ENCODE measurements around the gene CCDC110.

Gene CCDC110

DNA sequence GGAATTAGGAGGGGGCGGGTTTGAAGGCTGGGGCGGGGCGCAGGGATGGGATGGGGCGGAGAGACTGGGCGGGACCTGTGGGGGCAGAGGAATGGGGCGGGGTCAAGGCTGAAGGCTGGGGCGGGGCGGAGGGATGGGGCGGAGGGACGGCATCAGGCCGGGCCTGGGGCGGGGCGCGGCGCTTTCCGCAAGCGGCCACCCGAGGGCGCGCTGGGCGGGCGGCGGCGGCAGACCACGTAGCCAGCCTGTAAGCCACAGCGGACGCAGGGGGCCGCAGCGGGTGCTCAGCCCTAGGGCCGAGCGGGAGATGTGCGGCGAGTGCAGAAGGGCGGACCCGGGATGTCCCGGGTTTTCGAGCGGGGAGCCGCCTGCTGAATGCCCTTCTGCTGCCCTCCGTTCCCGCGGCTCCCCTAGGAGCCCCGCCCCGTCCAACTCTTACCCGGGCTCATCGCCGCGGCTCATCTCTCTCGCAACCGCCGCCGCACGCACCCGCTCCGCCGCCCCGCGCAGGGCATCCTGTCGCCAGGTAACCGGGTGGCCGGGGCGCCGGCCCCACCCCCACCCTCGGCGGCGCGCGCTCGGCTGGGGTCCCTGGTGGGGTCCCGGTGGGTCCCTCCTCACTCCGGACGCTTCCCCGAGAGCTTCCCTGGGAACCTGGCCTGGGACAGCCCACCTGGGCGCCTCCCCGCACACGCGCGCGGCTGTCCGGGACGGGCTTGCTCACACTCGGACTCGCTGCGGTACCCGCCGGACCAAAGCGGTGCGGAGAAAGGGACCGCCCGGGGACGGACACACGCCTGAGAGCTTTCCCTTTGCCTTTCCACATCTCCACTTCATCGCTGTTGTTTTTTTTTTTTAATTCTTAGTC is at the start of gene CCDC110:
Gene CCDC110 (minus strand): TSS at position 499 of the 868 bp plus-strand sequence. CDS start 50 bp downstream, at position 449.
- TF ChIP-seq, protein P1, sequence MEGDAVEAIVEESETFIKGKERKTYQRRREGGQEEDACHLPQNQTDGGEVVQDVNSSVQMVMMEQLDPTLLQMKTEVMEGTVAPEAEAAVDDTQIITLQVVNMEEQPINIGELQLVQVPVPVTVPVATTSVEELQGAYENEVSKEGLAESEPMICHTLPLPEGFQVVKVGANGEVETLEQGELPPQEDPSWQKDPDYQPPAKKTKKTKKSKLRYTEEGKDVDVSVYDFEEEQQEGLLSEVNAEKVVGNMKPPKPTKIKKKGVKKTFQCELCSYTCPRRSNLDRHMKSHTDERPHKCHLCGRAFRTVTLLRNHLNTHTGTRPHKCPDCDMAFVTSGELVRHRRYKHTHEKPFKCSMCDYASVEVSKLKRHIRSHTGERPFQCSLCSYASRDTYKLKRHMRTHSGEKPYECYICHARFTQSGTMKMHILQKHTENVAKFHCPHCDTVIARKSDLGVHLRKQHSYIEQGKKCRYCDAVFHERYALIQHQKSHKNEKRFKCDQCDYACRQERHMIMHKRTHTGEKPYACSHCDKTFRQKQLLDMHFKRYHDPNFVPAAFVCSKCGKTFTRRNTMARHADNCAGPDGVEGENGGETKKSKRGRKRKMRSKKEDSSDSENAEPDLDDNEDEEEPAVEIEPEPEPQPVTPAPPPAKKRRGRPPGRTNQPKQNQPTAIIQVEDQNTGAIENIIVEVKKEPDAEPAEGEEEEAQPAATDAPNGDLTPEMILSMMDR (IDR thresholded peaks at IDR 0.05; ENCODE audit: extremely low read depth, missing control alignments), result peak; percentile 69
- peak; percentile 100 for DNase-seq (ENCODE audit: low spot score)

DNA sequence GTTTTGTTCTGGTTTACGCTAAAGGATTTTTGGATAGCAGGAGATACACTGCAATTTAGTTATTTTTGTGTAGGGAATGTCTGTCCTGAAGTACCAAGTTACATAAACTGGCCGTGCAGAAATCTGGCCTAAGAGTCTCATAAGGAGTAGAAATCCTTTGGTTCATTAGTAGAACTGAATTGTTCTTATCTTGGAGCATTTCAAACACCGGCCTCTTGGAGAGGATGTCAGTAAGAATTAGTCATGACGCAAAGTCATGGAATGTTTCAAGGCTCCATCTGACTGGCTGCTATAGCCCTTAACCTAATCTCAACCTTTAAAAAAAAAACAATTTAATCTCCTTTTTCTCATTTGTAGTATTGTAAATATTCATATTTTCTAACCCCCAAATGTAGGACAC is 48.6 kb upstream of the CCDC110 start:
- no peak for DNase-seq (ENCODE audit: low spot score)
- TF ChIP-seq, protein P1 (IDR thresholded peaks at IDR 0.05; ENCODE audit: extremely low read depth, missing control alignments), result no peak

DNA sequence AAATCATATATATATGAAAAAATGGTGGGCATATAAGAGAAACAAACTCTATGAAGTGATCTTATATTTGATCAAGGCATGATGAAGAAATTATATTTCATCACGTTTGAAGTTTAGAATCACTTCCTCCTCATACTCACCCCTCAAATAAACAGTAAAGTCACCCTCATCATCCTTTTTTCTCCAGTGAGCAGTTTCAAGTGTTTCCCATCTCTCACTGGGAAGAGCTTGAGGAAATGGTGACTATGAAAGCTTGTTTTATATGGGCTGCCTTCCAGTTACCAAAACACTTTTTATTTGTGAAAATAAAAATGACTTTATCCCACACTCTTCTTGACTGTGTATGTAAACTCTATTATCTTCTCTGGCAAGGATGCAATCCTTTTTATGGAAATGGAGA is 47.0 kb upstream of the CCDC110 start:
- no peak for DNase-seq (ENCODE audit: low spot score)
- TF ChIP-seq, protein P1 (IDR thresholded peaks at IDR 0.05; ENCODE audit: extremely low read depth, missing control alignments), result no peak

DNA sequence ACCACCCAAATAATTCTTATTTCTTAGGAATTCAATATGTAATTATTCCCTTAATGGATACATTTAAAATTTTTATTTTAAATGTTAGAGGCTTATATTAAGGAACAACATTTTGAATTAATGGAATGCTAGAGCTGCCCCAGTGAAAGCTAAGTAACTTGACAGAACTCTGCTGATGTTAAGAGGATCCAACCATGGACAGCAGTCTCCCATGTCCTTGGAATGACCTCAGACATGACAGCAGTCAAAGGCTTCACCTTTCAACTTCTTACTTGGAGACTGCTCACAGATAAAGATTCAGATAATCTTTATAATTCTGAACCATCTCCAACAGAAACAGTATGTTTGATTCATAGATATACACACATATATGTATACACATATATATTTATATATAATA is 46.5 kb upstream of the CCDC110 start:
- TF ChIP-seq, protein P1 (IDR thresholded peaks at IDR 0.05; ENCODE audit: extremely low read depth, missing control alignments), result no peak
- no peak for DNase-seq (ENCODE audit: low spot score)

DNA sequence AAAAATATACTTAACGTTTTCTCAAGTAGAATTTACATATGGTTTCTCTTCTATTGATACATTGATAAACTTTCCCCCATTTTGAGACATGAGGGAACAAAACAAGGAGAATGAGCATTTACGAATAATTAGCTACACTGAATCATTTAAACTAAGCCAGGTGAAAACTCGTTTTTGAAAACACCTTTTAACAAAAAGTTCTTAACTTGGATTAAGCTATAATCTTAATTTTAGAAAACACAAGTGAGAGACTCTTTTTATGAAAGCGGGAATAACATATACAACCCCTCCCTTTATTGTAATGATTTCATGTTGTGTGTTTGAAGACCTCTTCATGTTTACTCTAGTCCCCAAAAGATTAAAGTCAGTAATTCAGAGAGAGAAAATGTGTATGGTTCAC is 43.7 kb upstream of the CCDC110 start:
- DNase-seq (ENCODE audit: low spot score), result no peak
- TF ChIP-seq, protein P1 (IDR thresholded peaks at IDR 0.05; ENCODE audit: extremely low read depth, missing control alignments), result no peak

DNA sequence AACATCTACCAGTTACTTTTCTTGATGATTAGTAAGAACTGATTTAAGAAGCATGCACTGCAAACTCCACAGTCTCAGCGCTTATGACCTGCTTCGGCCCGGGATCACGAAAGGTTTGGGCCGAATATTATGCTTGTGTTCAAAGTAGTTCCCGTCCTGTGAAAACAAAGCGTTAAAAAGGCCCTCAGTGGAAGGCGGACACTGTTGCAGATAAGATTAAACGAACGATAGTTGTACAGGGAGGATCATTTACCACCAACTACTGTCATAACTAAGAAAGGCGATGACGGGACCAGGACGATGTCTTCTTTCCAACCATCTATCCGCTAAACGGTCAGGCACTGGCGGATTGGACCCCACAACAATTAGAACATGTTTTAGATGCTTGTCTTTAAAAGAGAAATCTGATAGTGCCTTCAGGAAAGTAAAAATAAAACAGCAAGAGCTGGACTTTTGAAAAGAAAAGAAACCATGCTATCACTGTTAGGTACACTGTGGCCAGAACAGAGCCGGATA is 42.7 kb upstream of the CCDC110 start:
- TF ChIP-seq, protein P1 (IDR thresholded peaks at IDR 0.05; ENCODE audit: extremely low read depth, missing control alignments), result no peak
- no peak for DNase-seq (ENCODE audit: low spot score)

DNA sequence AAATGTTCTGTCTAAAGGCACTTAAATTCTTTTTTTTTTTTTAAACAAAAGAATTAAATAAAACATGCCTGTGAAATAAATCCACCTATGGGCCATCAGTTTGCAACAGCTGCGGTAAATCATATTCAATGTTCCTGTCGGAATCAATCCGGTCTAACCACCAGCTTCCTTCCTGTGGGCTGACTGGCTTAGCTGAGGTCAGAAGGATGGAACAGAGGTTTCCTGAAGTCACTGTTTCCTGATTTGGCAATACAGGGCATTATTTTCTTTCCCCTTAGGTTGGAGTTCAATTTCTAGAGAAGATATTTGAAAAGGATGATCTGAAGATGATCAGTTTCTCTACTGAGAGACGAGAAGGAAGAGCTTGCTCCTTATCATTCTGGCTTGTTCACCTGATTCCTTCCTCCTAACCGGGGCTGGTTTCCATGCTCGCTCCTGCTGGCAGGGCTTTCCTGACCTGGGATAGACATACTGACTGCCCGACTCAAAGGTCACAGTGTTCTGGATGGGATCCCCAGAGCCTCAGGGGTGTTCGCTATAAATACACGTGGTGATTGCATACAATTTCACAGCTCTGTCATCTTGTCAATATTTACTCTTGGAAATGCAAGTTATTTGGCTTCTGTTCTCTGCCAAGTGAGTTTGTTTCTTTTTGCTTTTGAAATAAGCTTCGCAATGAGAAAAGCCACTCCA is 42.1 kb upstream of the CCDC110 start:
- no peak for DNase-seq (ENCODE audit: low spot score)
- TF ChIP-seq, protein P1 (IDR thresholded peaks at IDR 0.05; ENCODE audit: extremely low read depth, missing control alignments), result no peak

Data from GM20000 (cell line).